CD4-positive, alpha-beta T cell treated with Interleukin-10 for 1 hour (primary cell): Measurements from ENCODE around the gene OST4.
"Not testable (repeated sequence)": the region's sequence is repeated elsewhere in the genome, so short reads cannot be mapped to it uniquely, and the experiment has no call there.

Experiments used
- DNase-seq: peaks from one replicate; pipeline ENCODE4 v3.0.0-alpha.2; 2020

OST4 gene

GRCh38 chr2:27078267-27079194 is 7.1 kb upstream of the OST4 start, which contains the start of gene EMILIN1:
EMILIN1 (plus strand) TSS chr2:27078615; CDS start chr2:27079066, 451 bp downstream.
- no peak for DNase-seq

- no peak for DNase-seq
Measured at GRCh38 chr2:27077231-27077630, 5.8 kb upstream of the OST4 start.

GRCh38 chr2:27076323-27076722 is 4.9 kb upstream of the OST4 start:
- no peak for DNase-seq

- DNase-seq, result not testable (repeated sequence)
Measured at GRCh38 chr2:27075566-27075871, 4.1 kb upstream of the OST4 start.

GRCh38 chr2:27074738-27075565 is 3.5 kb upstream of the OST4 start:
- DNase-seq, result peak; percentile 62

GRCh38 chr2:27073782-27074181 is 2.3 kb upstream of the OST4 start:
- no peak for DNase-seq

- no peak for DNase-seq
Measured at GRCh38 chr2:27072920-27073319, 1.5 kb upstream of the OST4 start.

- DNase-seq, result peak; percentile 53
Measured at GRCh38 chr2:27071990-27072830, 756 bp upstream of the OST4 start.

- no peak for DNase-seq
Measured at GRCh38 chr2:27070653-27071276, 689 bp downstream of the OST4 start.

- no peak for DNase-seq
Measured at GRCh38 chr2:27069961-27070618, 1.4 kb downstream of the OST4 start.

GRCh38 chr2:27069436-27069835 is 2.0 kb downstream of the OST4 start:
- no peak for DNase-seq

GRCh38 chr2:27067385-27067784 is 4.1 kb downstream of the OST4 start:
- DNase-seq, result no peak

GRCh38 chr2:27065128-27065527 is 6.3 kb downstream of the OST4 start:
- DNase-seq, result no peak

- DNase-seq, result no peak
Measured at GRCh38 chr2:27060323-27060722, 11.1 kb downstream of the OST4 start.

- no peak for DNase-seq
Measured at GRCh38 chr2:27059141-27059820, 12.2 kb downstream of the OST4 start.

GRCh38 chr2:27058210-27058609 is 13.2 kb downstream of the OST4 start:
- DNase-seq, result no peak

GRCh38 chr2:27057184-27057583 is 14.3 kb downstream of the OST4 start:
- DNase-seq, result no peak

GRCh38 chr2:27054721-27055120 is 16.7 kb downstream of the OST4 start:
- DNase-seq, result no peak

GRCh38 chr2:27053776-27054175 is 17.7 kb downstream of the OST4 start:
- DNase-seq, result no peak

GRCh38 chr2:27053321-27053720 is 18.1 kb downstream of the OST4 start:
- DNase-seq, result no peak

GRCh38 chr2:27051902-27052645 is 19.4 kb downstream of the OST4 start:
- DNase-seq, result no peak
